DMS53 (cell line): ENCODE data around the gene NDUFS4.
"Not testable (repeated sequence)": the region's sequence is repeated elsewhere in the genome, so short reads cannot be mapped to it uniquely, and the experiment has no call there.

Experiments used
- DNase-seq: peaks from one replicate; lab custom pipeline; 2025; lab: John Stamatoyannopoulos, UW

NDUFS4 gene

DNA sequence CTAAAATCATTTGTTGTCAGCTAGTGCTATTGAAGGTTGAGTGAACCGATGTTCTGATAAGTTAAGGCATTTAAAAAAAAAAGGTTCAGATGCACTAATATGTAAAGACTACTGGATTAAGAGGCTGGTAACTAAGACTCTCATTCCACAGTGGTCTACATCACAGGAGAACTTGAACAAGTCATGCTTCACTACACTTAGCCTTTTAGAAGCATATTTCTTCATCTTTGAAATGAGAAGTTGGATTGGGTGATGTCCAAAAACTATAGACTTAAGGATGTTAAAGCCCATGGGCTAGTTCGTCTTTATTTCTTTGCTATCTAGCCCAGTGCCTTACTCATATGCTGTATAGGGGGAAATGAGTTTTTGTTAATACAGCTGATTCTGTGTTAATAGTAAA is 107.2 kb downstream of the NDUFS4 start:
- no peak for DNase-seq

DNA sequence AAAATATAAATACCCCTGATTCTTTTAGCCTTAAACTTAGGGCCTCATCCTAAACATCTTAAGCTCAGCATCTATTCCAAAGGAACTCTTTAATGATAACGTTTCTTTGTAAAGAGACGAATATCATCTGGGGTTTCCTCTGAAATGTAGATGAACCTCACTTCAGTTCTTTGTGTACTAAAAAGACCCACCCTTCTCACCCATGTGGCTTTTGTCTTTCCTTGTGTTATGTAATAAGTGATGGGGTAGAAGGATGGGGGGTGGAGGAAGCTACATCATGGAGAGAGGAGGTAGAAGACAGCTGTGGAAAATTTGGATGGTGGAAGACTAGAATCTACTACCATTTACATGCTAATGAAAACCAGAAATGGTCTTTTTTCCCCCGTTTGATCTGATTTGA is 111.0 kb downstream of the NDUFS4 start:
- no peak for DNase-seq

DNA sequence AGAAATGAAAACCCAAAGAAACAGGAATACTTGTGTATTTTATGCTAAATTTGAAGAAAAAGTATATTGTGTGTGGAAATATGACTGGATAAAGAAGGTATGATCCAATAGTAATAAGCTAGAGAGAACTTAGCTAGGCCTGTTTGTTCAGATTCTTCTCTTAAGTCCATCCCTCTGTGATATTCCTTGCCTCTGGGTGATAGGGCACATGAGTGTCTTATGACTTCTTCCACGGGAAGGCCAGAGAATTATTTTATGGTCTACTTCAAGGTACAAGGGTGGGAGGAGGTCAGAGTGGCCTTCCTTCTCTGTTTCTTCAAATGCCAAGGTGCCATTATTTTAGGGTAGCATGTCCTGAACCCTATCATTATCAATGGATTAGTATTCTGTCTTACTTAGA is 113.7 kb downstream of the NDUFS4 start:
- DNase-seq: no peak

DNA sequence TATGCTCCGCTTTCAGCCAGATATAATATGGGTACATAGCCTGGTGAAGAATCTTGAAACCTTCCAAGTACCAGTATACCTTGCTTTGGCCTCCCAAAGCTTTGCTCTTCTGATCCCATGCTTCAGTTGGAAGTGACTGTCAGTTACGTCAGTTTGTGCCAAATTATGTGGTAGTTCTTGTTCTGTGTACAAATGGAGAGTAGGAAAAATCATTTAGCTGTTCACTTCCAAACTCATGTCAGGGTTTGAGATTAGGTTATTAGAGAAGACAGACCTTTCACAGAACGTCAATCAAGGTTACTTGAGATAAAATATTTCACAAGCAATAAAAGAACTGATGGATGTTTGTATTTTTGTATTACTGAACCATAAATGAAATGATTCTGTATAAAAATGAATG is 117.2 kb downstream of the NDUFS4 start:
- no peak for DNase-seq

DNA sequence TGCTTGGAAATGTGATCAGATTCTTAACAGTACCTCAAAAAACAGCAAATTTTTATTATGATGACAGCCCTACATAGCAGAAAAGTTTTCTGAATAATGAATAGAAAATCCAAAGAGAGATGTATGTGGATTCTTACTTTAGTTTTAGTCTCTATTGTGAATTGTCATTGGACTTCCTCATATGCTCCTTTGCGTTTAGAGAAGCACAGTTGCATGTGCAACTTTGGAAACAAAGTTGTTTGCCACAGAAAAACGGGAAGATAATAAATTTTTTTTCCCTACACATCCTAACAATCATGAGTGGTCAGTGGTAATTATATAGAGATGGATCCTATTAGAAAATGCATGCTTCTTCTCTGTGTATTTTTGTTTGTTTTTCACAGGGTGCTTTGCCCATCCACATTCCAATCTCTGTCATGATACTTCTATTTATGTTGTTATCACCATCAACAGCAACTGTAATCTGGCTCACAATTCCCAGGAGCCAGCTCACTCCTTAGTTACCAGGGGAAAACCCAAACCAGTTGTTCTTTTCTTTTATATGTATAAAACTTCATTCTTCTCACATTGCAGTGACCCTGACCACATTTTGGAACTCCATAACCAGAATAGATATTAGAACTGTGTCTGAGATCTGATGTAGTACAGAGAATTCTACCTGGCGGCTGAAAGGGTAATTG is 118.7 kb downstream of the NDUFS4 start:
- no peak for DNase-seq

DNA sequence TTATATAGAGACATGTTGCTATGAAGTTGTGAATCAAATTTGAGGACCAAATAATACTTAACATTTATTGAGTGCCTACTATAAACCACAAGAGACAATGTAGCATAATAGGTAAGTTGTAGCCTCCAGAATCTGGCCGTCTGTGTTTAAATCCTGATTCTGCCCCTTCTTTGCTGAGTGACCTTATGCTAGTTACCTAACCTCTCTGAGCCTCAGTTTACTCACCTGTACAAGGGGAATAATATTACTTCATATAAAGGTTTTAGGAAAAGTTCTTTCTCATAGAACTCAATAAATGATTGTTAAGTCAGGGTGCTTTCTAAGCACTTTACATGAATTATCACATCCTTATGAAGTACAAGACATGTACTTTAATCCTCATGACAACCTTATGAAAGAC is 120.6 kb downstream of the NDUFS4 start:
- DNase-seq: no peak

DNA sequence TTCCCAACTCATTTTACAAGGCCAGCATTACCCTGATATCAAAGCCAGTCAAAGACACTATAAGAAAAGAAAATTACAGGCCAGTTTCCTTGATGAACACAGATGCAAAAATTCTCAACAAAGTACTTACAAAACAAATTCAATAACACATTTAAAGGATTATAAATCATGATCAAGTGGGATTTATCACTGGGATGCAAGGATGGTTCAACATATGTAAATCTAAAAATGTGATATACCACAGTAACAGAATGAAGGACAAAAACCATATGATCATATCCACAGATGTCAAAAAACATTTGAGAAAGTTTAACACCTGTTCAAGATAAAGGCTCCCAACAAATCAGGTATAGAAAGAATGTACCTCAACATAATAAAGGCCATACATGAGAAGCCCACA is 130.6 kb downstream of the NDUFS4 start:
- no peak for DNase-seq

DNA sequence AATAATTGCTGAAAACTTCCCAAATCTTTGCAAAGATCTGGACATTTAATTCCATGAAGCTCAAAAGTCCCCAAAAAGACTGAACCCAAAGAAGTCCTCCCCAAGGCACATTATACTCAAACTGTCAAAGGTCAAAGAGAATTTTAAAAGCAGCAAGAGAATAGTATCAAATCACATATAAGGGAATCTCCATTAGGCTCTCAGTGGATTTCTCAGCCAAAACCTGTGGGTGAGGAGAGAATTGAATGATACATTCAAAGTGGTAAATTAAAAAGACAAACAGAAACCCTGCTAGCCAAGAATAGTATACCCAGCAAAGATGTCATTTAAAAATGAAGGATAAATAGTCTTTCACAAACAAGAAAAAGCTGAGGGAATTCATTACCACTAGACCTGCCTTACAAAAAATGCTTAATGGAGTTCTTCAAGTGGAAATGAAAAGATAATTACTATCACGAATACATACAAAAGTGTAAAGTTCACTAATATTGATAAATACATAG is 134.1 kb downstream of the NDUFS4 start:
- DNase-seq: no peak

DNA sequence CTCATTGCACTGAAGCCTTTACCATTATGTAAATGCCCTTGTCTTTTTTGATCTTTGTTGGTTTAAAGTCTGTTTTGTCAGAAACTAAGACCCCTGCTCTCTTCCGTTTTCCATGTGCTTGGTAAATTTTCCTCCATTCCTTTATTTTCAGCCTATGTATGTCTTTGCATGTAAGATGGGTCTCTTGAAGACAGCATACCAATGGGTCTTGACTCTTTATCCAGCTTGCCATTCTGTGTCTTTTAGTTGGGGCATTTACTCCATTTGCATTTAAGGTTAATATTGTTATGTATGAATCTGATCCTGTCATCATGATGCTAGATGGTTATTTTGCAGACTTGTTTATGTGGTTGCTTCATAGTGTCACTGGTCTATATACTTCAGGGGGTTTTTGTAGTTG is 150.0 kb downstream of the NDUFS4 start:
- not testable (repeated sequence) for DNase-seq

DNA sequence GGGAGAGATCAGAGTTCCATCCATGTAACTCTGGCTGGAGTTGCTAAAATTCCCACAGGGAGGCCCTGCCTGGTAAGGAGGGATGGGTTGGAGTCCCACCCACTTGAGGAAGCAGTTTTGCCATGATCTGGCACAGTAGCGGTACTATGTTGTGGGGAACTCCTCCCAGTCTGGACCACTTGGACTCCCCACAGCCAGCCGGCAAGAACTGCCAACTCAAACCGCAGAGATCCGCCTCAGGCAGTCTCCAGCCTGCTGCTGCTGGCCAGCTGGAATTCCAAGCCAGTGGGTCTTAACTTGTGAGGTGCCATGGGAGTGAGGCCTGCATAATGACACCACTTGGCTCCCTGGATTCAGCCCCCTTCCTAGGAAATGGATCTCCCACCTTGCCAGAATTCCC is 151.9 kb downstream of the NDUFS4 start:
- DNase-seq: no peak

DNA sequence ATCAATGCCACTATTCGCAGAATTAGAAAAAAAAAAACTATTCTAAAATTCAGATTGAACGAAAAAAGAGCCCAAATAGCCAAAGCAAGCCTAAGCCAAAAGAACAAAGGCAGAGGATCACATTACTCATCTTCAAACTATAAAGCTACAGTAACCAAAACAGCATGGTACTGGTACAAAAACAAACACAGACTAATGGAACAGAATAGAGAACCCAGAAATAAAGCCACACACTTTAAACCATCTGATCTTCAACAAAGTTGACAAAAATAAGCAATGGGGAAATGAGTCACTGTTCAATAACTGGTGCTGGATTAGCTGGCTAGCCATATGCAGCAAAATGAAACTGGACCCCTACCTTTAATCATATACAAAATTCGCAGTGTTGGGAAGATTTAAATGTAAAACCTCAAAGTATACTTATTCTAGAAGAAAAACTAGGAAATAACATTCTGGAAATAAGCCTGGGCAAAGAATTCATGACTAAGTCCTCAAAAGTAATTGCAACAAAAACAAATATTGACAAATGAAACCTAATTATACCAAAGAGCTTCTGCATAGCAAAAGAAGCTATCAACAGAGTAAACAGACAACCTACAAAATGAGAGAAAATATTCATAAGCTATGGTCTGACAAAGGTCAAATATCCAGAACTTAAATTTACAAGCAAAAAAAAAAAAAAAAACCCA is 153.7 kb downstream of the NDUFS4 start:
- peak; percentile 63 for DNase-seq

DNA sequence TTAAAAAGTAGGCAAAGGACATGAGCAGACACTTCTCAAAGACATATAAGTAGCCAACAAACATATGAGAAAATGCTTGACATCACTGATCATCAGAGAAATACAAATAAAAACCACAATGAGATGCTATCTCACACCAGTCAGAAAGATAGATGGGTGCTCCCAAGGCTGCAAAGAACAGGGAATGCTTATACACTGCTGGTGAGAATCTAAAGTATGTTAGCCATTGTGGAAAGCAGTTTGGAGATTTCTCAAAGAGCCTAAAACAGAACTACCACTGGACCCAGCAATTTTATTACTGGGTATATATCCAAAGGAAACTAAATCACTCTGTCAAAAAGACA is 154.2 kb downstream of the NDUFS4 start:
- DNase-seq: peak; percentile 62

DNA sequence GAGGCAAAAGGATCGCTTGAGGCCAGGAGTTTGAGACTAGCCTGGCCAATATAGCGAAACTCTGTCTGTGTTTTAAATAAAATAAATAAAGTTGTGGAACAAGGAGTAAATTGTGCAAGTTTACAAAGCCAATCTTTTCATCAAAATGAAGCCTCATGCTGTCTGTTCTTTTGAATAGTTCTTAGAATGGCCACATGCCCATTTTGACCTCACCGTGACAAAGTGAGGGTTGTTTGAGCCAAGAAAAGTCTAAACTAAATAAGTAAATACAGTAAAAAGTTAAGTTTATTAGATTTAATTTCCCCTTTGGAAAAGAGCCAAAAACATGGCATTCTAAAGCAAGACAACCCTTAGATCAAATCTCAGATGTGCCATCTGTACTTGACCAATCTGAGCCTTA is 165.7 kb downstream of the NDUFS4 start:
- DNase-seq: no peak

DNA sequence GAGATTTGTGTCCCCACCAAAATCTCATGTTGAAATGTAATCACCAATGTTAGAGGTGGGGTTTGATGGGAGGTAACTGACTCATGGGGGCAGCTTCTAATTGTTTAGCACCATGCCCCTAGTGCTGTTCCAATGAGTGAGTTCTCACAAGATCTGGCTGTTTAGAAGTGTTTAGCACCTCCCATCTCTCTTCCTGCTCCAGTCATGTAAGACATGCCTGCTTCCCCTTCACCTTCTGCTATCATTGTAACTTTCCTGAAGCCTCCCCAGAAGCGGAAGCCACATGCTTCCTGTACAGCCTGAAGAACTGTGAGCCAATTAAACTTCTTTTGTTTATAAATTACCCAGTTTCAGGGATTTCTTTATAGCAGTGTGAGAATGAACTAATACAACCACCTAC is 170.5 kb downstream of the NDUFS4 start:
- no peak for DNase-seq
